Esophagus muscularis mucosa (tissue), 4 donors: ENCODE measurements around the gene BORCS5. TPM values are rescaled to one million over a fixed set of nuclear protein-coding genes. Genes with fewer than 3 reads are reported as not detected.

Experiments
- DNase-seq: peaks from one replicate; pipeline ENCODE4 v3.0.0-alpha.2; 2017; ENCODE audit errors: extremely low spot score
- H3K27ac ChIP-seq, 4 donors: fragments of 200-600 bp; sonication (generic); replicated peaks in 1 of 4; 1 replicate in 3 of 4; 2 replicates in 1 of 4; pipeline ENCODE4 v1.5.1; 2016 to 2019; ENCODE audit warnings: mild to moderate bottlenecking in 1 of 4
- H3K27me3 ChIP-seq, 4 donors: fragments of 200-600 bp; sonication (generic); one replicate each; pipeline versions ENCODE4 v1.5.1 to v1.6.0; 2016 to 2019
- H3K36me3 ChIP-seq, 4 donors: fragments of 200-600 bp; sonication (generic); one replicate each; pipeline ENCODE4 v1.5.1; 2016 to 2019
- H3K4me1 ChIP-seq, 4 donors: fragments of 200-600 bp; sonication (generic); one replicate each; pipeline ENCODE4 v1.5.1; 2016 to 2019
- H3K4me3 ChIP-seq, 4 donors: fragments of 200-600 bp; sonication (generic); 1 replicate in 2 of 4; 2 replicates in 2 of 4; pipeline ENCODE4 v1.5.1; 2016 to 2019; ENCODE audit warnings: mild to moderate bottlenecking in 4 of 4, moderate library complexity in 1 of 4
- H3K9me3 ChIP-seq, 4 donors: fragments of 200-600 bp; sonication (generic); 1 replicate in 3 of 4; 2 replicates in 1 of 4; pipeline ENCODE4 v1.5.1; 2016 to 2019
- CTCF ChIP-seq, 3 experiments: fragments of 200-600 bp in 2 of 3; fragments of 450-650 bp in 1 of 3; sonication (generic) in 2 of 3; IDR thresholded peaks; one replicate each; pipeline ENCODE4 v1.5.1; 2017 to 2019; ENCODE audit warnings: antibody characterized with exemption in 3 of 3, mild to moderate bottlenecking in 2 of 3, moderate library complexity in 1 of 3
- EP300 ChIP-seq: sonication (generic); formaldehyde crosslinking; IDR thresholded peaks from one replicate; pipeline ENCODE4 v1.6.1; 2017; ENCODE audit warnings: antibody characterized with exemption
- POLR2A ChIP-seq: fragments of 450-650 bp; IDR thresholded peaks from one replicate; pipeline ENCODE4 v1.6.1; 2017; ENCODE audit warnings: antibody characterized with exemption, moderate library complexity, mild to moderate bottlenecking, low read depth
- POLR2AphosphoS5 ChIP-seq, 2 donors: sonication (generic); formaldehyde crosslinking; IDR thresholded peaks; one replicate each; pipeline ENCODE4 v1.6.1; 2017; ENCODE audit warnings: antibody characterized with exemption in 2 of 2
- WGBS: methylation state at CpG from one replicate; pipeline ENCODE4 v1.1.5; 2018; 5-methylcytosine and 5-hydroxymethylcytosine counted together
- intact Hi-C: fragments of 100-400 bp; cut with DNase I; formaldehyde crosslinking; loops from one replicate; pipeline ENCODE4 v1.15.1; 2023
- total RNA-seq, 4 donors: library from RNA; depleted of rRNA; stranded (reverse); fragments of >200 nt; gene quantifications; one replicate each; pipeline versions ENCODE4 v1.1.0 to v1.2.1, GENCODE V29; 2016

BORCS5 gene
- total RNA-seq, 4 donors from 2014 or later: 16.5 to 25.0 (median 19.0) TPM

- Histone ChIP-seq H3K9me3 (no peaks in the 10 kb centered on the region), H3K4me3 (no peak overlapping the region), H3K4me1 (no peaks in the 10 kb centered on the region), H3K36me3 (peaks cover 0 to 46% (median 35%) of the 10 kb centered on the region in 4 donors), H3K27me3 (no peaks in the 10 kb centered on the region), H3K27ac (no peak overlapping the region)
- 89% methylated on average over 6 of the region's 6 CpGs for WGBS
- intact Hi-C loops: no loop called here
- no peak for TF ChIP-seq EP300
- DNase-seq: no peak
Observed at GRCh38 chr12:12486661-12487240, 129.9 kb downstream of the BORCS5 start.

- intact Hi-C loops: no loop called here
- Histone ChIP-seq H3K4me1 (no peaks in the 10 kb centered on the region), H3K36me3 (peaks cover 0 to 41% (median 33%) of the 10 kb centered on the region in 4 donors), H3K27ac (no peak overlapping the region), H3K9me3 (no peaks in the 10 kb centered on the region), H3K4me3 (no peak overlapping the region), H3K27me3 (no peaks in the 10 kb centered on the region)
- DNase-seq: no peak
- WGBS: 96% methylated on average over 6 of the region's 6 CpGs
- TF ChIP-seq POLR2A (no peak), POLR2AphosphoS5 (IDR thresholded peaks at IDR 0.05) (no peak), EP300 (no peak), CTCF (IDR thresholded peaks at IDR 0.05) (no peak)
Observed at GRCh38 chr12:12487490-12487889, 130.6 kb downstream of the BORCS5 start.

GRCh38 chr12:12488296-12488695 is 131.4 kb downstream of the BORCS5 start:
- intact Hi-C loops: no loop called here
- Histone ChIP-seq H3K27ac (no peak overlapping the region), H3K4me1 (no peaks in the 10 kb centered on the region), H3K4me3 (no peak overlapping the region), H3K9me3 (no peaks in the 10 kb centered on the region), H3K36me3 (peaks cover 0 to 36% (median 27%) of the 10 kb centered on the region in 4 donors), H3K27me3 (no peaks in the 10 kb centered on the region)
- no peak for TF ChIP-seq CTCF (IDR thresholded peaks at IDR 0.05)
- TF ChIP-seq POLR2A: no peak
- no peak for TF ChIP-seq EP300
- TF ChIP-seq POLR2AphosphoS5 (IDR thresholded peaks at IDR 0.05): no peak
- WGBS: 94% methylated on average over 4 of the region's 4 CpGs
- no peak for DNase-seq

GRCh38 chr12:12488823-12489550 is 132.1 kb downstream of the BORCS5 start:
- H3K9me3 ChIP-seq: no peaks in the 10 kb centered on the region

GRCh38 chr12:12491606-12492005 is 134.7 kb downstream of the BORCS5 start:
- Histone ChIP-seq H3K27me3 (no peaks in the 10 kb centered on the region), H3K4me1 (no peaks in the 10 kb centered on the region), H3K4me3 (no peak overlapping the region), H3K36me3 (peaks cover 0 to 16% (median 8%) of the 10 kb centered on the region in 4 donors), H3K27ac (no peak overlapping the region), H3K9me3 (no peaks in the 10 kb centered on the region)
- intact Hi-C loops: no loop called here
- TF ChIP-seq CTCF (IDR thresholded peaks at IDR 0.05) (no peak), POLR2AphosphoS5 (IDR thresholded peaks at IDR 0.05) (no peak), EP300 (no peak), POLR2A (no peak)
- no peak for DNase-seq

More at GRCh38 chr12:12488823-12489550, 132.1 kb downstream of the BORCS5 start:
- Histone ChIP-seq H3K36me3 (peaks cover 0 to 36% (median 27%) of the 10 kb centered on the region in 4 donors), H3K4me1 (no peaks in the 10 kb centered on the region), H3K4me3 (no peak overlapping the region), H3K27ac (no peak overlapping the region), H3K27me3 (no peaks in the 10 kb centered on the region)
- no peak for TF ChIP-seq CTCF (IDR thresholded peaks at IDR 0.05)
- TF ChIP-seq POLR2AphosphoS5 (IDR thresholded peaks at IDR 0.05): no peak
- intact Hi-C loops: no loop called here
- WGBS: 97% methylated on average over 8 of the region's 8 CpGs
- no peak for DNase-seq
